ENCODE results near the gene ZNF823. TPM values are rescaled to one million over a fixed set of nuclear protein-coding genes. Genes with fewer than 3 reads are reported as not detected.

The ZNF823 gene
- total and polyA plus RNA-seq, 2 of the 13 experiments (the other 11 are each of a cell fraction or from before 2014, with no cell fraction given), result 5.7 to 11.7 TPM

DNA sequence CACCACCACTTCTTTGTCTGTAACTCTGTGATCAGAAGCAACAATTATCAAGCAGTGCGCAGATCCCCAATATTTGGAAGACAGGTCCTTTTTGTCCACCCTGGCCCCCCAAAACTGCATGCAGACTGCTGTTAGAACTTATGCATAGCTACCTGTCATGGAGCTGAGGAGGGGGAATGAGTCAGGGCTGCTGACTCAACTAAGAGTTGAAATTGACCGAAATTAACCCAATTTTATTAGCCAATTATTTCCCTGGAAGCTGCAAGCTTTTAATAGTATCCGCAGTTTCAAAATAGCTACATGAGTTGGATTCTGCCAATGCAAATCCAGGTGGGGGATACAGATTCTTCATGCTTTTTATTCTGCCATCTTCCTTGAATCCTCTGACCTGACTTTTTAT lies 45.6 kb upstream of the ZNF823 start:
- in situ Hi-C loops (cut with HindIII; ENCODE audit: extremely low pct_ligation_motif_present, low pct_unique_long_range_greater_than_20kb), result loop anchor here (10.0 kb wide), 1 partner anchor 110 kb away; no protein-coding TSS in a partner anchor
- no peak overlapping the region for H3K9ac ChIP-seq (ENCODE audit: insufficient read depth, low read depth, low read length)
- no peak overlapping the region for H3K4me3 ChIP-seq (replicated peaks in 1 of 3; ENCODE audit: insufficient read depth in 1 of 3, low read depth in 2 of 3, low read length in 3 of 3)
- H3K36me3 ChIP-seq (replicated peaks in 1 of 2; ENCODE audit: control insufficient read depth in 1 of 2, insufficient read depth in 2 of 2, low read length in 2 of 2), result peaks cover 8 to 25% of the 10 kb centered on the region in 2 experiments
- no peaks in the 10 kb centered on the region for H3K9me3 ChIP-seq (ENCODE audit: low read length)
- no peaks in the 10 kb centered on the region for H3K27me3 ChIP-seq (ENCODE audit: control insufficient read depth in 1 of 2, insufficient read depth in 2 of 2, low read length in 2 of 2)
- no peak overlapping the region for H3K4me2 ChIP-seq (ENCODE audit: low read depth, low read length)
- no TSS peak for BruUV-seq (replicated peaks)
- WGBS (ENCODE audit: low lambda C conversion rate), result 95% methylated on average over 3 of the region's 3 CpGs
- CTCF ChIA-PET (ENCODE audit: low intra/inter-chr PET ratio, low total read pairs), result interaction anchor here (1.5 kb wide), 1 partner anchor 84 kb away, joined by 5 read pairs; no protein-coding TSS in a partner anchor
- intact Hi-C loops (cut with micrococcal nuclease; ENCODE audit: unreplicated experiment), result no loop called here
- H2AFZ ChIP-seq (ENCODE audit: low read length), result no peak overlapping the region
- H4K20me1 ChIP-seq (ENCODE audit: insufficient read depth, low read length), result no peaks in the 10 kb centered on the region
- no peak overlapping the region for H3K27ac ChIP-seq (ENCODE audit: extremely low read length, insufficient read depth, low read length)
- POLR2A ChIA-PET, result no interaction called here
- DNase-seq (ENCODE audit: low spot score) (no peak), FAIRE-seq (no peak), ATAC-seq (no peak)
- no peaks in the 10 kb centered on the region for H3K4me1 ChIP-seq (ENCODE audit: insufficient read depth, low read length)
- no peaks in the 10 kb centered on the region for H3K79me2 ChIP-seq (ENCODE audit: insufficient read depth, low read length)
- TF ChIP-seq ZSCAN25 (CRISPR knock-in tag; IDR thresholded peaks at IDR 0.05), result no peak
- TF ChIP-seq, protein P1, sequence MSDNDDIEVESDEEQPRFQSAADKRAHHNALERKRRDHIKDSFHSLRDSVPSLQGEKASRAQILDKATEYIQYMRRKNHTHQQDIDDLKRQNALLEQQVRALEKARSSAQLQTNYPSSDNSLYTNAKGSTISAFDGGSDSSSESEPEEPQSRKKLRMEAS (IDR thresholded peaks at IDR 0.05), result no peak
- TF ChIP-seq SIX1 (CRISPR knock-in tag; IDR thresholded peaks at IDR 0.05; ENCODE audit: borderline replicate concordance), result no peak
- no peak for TF ChIP-seq ZSCAN30 (CRISPR knock-in tag; IDR thresholded peaks at IDR 0.05)
- no peak for TF ChIP-seq KAT8 (CRISPR knock-in tag; IDR thresholded peaks at IDR 0.05)
- TF ChIP-seq ZSCAN9 (CRISPR knock-in tag; IDR thresholded peaks at IDR 0.05; ENCODE audit: borderline replicate concordance), result no peak
- TF ChIP-seq, protein P2, sequence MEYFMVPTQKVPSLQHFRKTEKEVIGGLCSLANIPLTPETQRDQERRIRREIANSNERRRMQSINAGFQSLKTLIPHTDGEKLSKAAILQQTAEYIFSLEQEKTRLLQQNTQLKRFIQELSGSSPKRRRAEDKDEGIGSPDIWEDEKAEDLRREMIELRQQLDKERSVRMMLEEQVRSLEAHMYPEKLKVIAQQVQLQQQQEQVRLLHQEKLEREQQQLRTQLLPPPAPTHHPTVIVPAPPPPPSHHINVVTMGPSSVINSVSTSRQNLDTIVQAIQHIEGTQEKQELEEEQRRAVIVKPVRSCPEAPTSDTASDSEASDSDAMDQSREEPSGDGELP (IDR thresholded peaks at IDR 0.05; ENCODE audit: borderline replicate concordance, low read depth), result no peak
- TF ChIP-seq GLI4 (CRISPR knock-in tag; IDR thresholded peaks at IDR 0.05; ENCODE audit: borderline replicate concordance), result no peak
- TF ChIP-seq, protein P3, sequence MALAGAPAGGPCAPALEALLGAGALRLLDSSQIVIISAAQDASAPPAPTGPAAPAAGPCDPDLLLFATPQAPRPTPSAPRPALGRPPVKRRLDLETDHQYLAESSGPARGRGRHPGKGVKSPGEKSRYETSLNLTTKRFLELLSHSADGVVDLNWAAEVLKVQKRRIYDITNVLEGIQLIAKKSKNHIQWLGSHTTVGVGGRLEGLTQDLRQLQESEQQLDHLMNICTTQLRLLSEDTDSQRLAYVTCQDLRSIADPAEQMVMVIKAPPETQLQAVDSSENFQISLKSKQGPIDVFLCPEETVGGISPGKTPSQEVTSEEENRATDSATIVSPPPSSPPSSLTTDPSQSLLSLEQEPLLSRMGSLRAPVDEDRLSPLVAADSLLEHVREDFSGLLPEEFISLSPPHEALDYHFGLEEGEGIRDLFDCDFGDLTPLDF (CRISPR knock-in tag; IDR thresholded peaks at IDR 0.05), result no peak
- no peak for TF ChIP-seq NFKB2 (CRISPR knock-in tag; IDR thresholded peaks at IDR 0.05; ENCODE audit: borderline replicate concordance)
- TF ChIP-seq, protein P4, sequence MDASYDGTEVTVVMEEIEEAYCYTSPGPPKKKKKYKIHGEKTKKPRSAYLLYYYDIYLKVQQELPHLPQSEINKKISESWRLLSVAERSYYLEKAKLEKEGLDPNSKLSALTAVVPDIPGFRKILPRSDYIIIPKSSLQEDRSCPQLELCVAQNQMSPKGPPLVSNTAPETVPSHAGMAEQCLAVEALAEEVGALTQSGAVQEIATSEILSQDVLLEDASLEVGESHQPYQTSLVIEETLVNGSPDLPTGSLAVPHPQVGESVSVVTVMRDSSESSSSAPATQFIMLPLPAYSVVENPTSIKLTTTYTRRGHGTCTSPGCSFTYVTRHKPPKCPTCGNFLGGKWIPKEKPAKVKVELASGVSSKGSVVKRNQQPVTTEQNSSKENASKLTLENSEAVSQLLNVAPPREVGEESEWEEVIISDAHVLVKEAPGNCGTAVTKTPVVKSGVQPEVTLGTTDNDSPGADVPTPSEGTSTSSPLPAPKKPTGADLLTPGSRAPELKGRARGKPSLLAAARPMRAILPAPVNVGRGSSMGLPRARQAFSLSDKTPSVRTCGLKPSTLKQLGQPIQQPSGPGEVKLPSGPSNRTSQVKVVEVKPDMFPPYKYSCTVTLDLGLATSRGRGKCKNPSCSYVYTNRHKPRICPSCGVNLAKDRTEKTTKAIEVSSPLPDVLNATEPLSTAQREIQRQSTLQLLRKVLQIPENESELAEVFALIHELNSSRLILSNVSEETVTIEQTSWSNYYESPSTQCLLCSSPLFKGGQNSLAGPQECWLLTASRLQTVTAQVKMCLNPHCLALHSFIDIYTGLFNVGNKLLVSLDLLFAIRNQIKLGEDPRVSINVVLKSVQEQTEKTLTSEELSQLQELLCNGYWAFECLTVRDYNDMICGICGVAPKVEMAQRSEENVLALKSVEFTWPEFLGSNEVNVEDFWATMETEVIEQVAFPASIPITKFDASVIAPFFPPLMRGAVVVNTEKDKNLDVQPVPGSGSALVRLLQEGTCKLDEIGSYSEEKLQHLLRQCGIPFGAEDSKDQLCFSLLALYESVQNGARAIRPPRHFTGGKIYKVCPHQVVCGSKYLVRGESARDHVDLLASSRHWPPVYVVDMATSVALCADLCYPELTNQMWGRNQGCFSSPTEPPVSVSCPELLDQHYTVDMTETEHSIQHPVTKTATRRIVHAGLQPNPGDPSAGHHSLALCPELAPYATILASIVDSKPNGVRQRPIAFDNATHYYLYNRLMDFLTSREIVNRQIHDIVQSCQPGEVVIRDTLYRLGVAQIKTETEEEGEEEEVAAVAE (CRISPR knock-in tag; IDR thresholded peaks at IDR 0.05; ENCODE audit: borderline replicate concordance), result no peak
- TF ChIP-seq FOXP1 (IDR thresholded peaks at IDR 0.05), result no peak
- no peak for TF ChIP-seq FOXP1 (CRISPR knock-in tag; IDR thresholded peaks at IDR 0.05)
- TF ChIP-seq, protein P5, sequence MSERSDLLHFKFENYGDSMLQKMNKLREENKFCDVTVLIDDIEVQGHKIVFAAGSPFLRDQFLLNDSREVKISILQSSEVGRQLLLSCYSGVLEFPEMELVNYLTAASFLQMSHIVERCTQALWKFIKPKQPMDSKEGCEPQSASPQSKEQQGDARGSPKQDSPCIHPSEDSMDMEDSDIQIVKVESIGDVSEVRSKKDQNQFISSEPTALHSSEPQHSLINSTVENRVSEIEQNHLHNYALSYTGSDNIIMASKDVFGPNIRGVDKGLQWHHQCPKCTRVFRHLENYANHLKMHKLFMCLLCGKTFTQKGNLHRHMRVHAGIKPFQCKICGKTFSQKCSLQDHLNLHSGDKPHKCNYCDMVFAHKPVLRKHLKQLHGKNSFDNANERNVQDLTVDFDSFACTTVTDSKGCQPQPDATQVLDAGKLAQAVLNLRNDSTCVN (CRISPR knock-in tag; IDR thresholded peaks at IDR 0.05; ENCODE audit: borderline replicate concordance), result no peak
- TF ChIP-seq NCOA5 (CRISPR knock-in tag; IDR thresholded peaks at IDR 0.05), result no peak
